Activated CD8-positive, alpha-beta T cell treated with anti-CD3 and anti-CD28 coated beads for 36 hours (primary cell): ENCODE measurements around the gene FURIN. TPM values are rescaled to one million over a fixed set of nuclear protein-coding genes. Genes with fewer than 3 reads are reported as not detected.
"Not testable (repeated sequence)": the region's sequence is repeated elsewhere in the genome, so short reads cannot be mapped to it uniquely, and the experiment has no call there.

Experiments
- ATAC-seq: fragments of 200-7000 bp; cut with Tn5 transposase; one replicate; pipeline ENCODE4 v1.10.0; 2021; ENCODE audit warnings: mild to moderate bottlenecking, moderate library complexity
- CTCF ChIA-PET: fragments of 350-600 bp; sonication (Branson Sonifier 250); formaldehyde crosslinking; loops from one replicate; lab custom pipeline; 2021; ENCODE audit warnings: antibody characterized with exemption; lab: Charles Lee
- POLR2A ChIA-PET: fragments of 350-600 bp; sonication (Branson Sonifier 250); formaldehyde crosslinking; loops from one replicate; lab custom pipeline; 2021; ENCODE audit warnings: antibody characterized with exemption; lab: Charles Lee
- DNase-seq: peaks from one replicate; pipeline ENCODE4 v3.0.0-alpha.2; 2020
- H3K27ac Mint-ChIP-seq: one replicate; pipeline ENCODE4 v1.8.0; 2021; ENCODE audit warnings: mild to moderate bottlenecking, mixed read lengths
- H3K27me3 Mint-ChIP-seq: one replicate; pipeline ENCODE4 v1.8.0; 2021; ENCODE audit warnings: mixed read lengths
- H3K36me3 Mint-ChIP-seq: one replicate; pipeline ENCODE4 v1.8.0; 2021; ENCODE audit warnings: low read depth, mixed read lengths
- H3K4me1 Mint-ChIP-seq: one replicate; pipeline ENCODE4 v1.8.0; 2021; ENCODE audit warnings: low read depth, mixed read lengths
- H3K4me3 Mint-ChIP-seq: one replicate; pipeline ENCODE4 v1.8.0; 2021; ENCODE audit warnings: mild to moderate bottlenecking, moderate library complexity, mixed read lengths
- H3K9me3 Mint-ChIP-seq: one replicate; pipeline ENCODE4 v1.8.0; 2021; ENCODE audit warnings: mixed read lengths
- CTCF ChIP-seq: fragments of 200-600 bp; IDR thresholded peaks from one replicate; pipeline ENCODE4 v1.8.0; 2022; ENCODE audit warnings: antibody characterized with exemption, mild to moderate bottlenecking
- intact Hi-C: fragments of 100-400 bp; cut with micrococcal nuclease; formaldehyde crosslinking; loops from one replicate; pipeline ENCODE4 v1.10.0; 2022
- total RNA-seq, 2 experiments: library from RNA; stranded (reverse); gene quantifications; one replicate each; pipeline ENCODE4 v1.2.3, GENCODE V29; 2021

FURIN gene
- total RNA-seq, 2 experiments from 2014 or later = 111 to 117 TPM

- H3K4me1 Mint-ChIP-seq = peaks cover 21% of the 10 kb centered on the region
These were observed 46.0 kb upstream of the FURIN start for GRCh38 chr15:90822204-90822955.

GRCh38 chr15:90823455-90823974 lies 44.9 kb upstream of the FURIN start:
- DNase-seq = no peak

More at GRCh38 chr15:90822204-90822955, 46.0 kb upstream of the FURIN start:
- ATAC-seq (no peak), DNase-seq (no peak)
- intact Hi-C loops = no loop called here
- no peaks in the 10 kb centered on the region for H3K9me3 Mint-ChIP-seq
- CTCF ChIA-PET = interaction anchor here (1.7 to 2.2 kb wide), 3 partner anchors 15 to 110 kb away, joined by 4 to 12 read pairs (median 5); partner anchors contain the start of gene HDDC3
- POLR2A ChIA-PET = interaction anchor here (0.6 to 1.6 kb wide), 2 partner anchors 15 to 46 kb away, joined by 3 read pairs; no protein-coding TSS in a partner anchor
- H3K4me3 Mint-ChIP-seq = no peak overlapping the region
- H3K27me3 Mint-ChIP-seq = no peaks in the 10 kb centered on the region
- no peak for TF ChIP-seq CTCF
- H3K27ac Mint-ChIP-seq = no peak overlapping the region
- H3K36me3 Mint-ChIP-seq = no peaks in the 10 kb centered on the region

GRCh38 chr15:90825115-90825899 lies 43.1 kb upstream of the FURIN start:
- intact Hi-C loops, H3K9me3 Mint-ChIP-seq, DNase-seq, H3K27me3 Mint-ChIP-seq, H3K27ac Mint-ChIP-seq, ATAC-seq, H3K36me3 Mint-ChIP-seq, H3K4me3 Mint-ChIP-seq: not testable (repeated sequence)
- CTCF ChIA-PET = interaction anchor here (0.9 to 3.1 kb wide), 2 partner anchors 10 to 60 kb away, joined by 3 to 20 read pairs; no protein-coding TSS in a partner anchor
- POLR2A ChIA-PET = interaction anchor here (1.9 kb wide), 1 partner anchor 11 kb away, joined by 5 read pairs; no protein-coding TSS in a partner anchor
- peaks cover 17% of the 10 kb centered on the region for H3K4me1 Mint-ChIP-seq

More at GRCh38 chr15:90823455-90823974, 44.9 kb upstream of the FURIN start:
- Mint-ChIP-seq H3K9me3 (no peaks in the 10 kb centered on the region), H3K27ac (no peak overlapping the region), H3K27me3 (no peaks in the 10 kb centered on the region), H3K4me1 (peaks cover 12% of the 10 kb centered on the region), H3K36me3 (no peaks in the 10 kb centered on the region), H3K4me3 (no peak overlapping the region)
- ChIA-PET POLR2A (interaction anchor here (1.9 kb wide), 1 partner anchor 9 kb away, joined by 5 read pairs; no protein-coding TSS in a partner anchor), CTCF (interaction anchor here (0.8 to 1.0 kb wide), 2 partner anchors 18 to 62 kb away, joined by 3 to 5 read pairs; no protein-coding TSS in a partner anchor)
- intact Hi-C loops = no loop called here
- no peak for ATAC-seq
- TF ChIP-seq CTCF = no peak

GRCh38 chr15:90826206-90826885 lies 42.0 kb upstream of the FURIN start:
- H3K4me3 Mint-ChIP-seq, ATAC-seq, H3K27me3 Mint-ChIP-seq, H3K36me3 Mint-ChIP-seq, H3K27ac Mint-ChIP-seq, intact Hi-C loops, H3K9me3 Mint-ChIP-seq: not testable (repeated sequence)
- DNase-seq = peak; percentile 34
- ChIA-PET CTCF (interaction anchor here (0.9 to 3.1 kb wide), 3 partner anchors 11 to 59 kb away, joined by 3 to 20 read pairs (median 4); no protein-coding TSS in a partner anchor), POLR2A (interaction anchor here (0.7 to 1.5 kb wide), 4 partner anchors 11 to 68 kb away, joined by 3 to 6 read pairs (median 4); no protein-coding TSS in a partner anchor)
- H3K4me1 Mint-ChIP-seq = peaks cover 26% of the 10 kb centered on the region

- Mint-ChIP-seq H3K27ac (no peak overlapping the region), H3K4me1 (peaks cover 23% of the 10 kb centered on the region), H3K9me3 (no peaks in the 10 kb centered on the region), H3K27me3 (no peaks in the 10 kb centered on the region), H3K36me3 (no peaks in the 10 kb centered on the region), H3K4me3 (no peak overlapping the region)
- intact Hi-C loops = no loop called here
- no peak for ATAC-seq
- no peak for DNase-seq
- TF ChIP-seq CTCF = no peak
- POLR2A ChIA-PET = interaction anchor here (0.9 to 1.5 kb wide), 4 partner anchors 12 to 59 kb away, joined by 3 to 6 read pairs (median 4); no protein-coding TSS in a partner anchor
- CTCF ChIA-PET = interaction anchor here (1.7 to 3.1 kb wide), 2 partner anchors 29 to 59 kb away, joined by 4 to 20 read pairs; no protein-coding TSS in a partner anchor
These were observed 41.4 kb upstream of the FURIN start for GRCh38 chr15:90826886-90827435.
